CD14-positive monocyte (primary cell): ENCODE data around the gene PIGR. TPM values are rescaled to one million over a fixed set of nuclear protein-coding genes. Genes with fewer than 3 reads are reported as not detected.

Experiments
- DNase-seq, 3 donors: peaks; one replicate each; pipeline ENCODE4 v3.0.0-alpha.2; 2011 to 2022
- H2AFZ ChIP-seq: 2 replicates; pipeline ENCODE4 v1.6.0; 2012; ENCODE audit warnings: mild to moderate bottlenecking, low read depth, low read length, inconsistent platforms; ENCODE audit not compliant: insufficient read depth, poor library complexity, severe bottlenecking
- H3K27ac ChIP-seq, 2 donors: 1 replicate in 1 of 2; 2 replicates in 1 of 2; pipeline ENCODE4 v1.5.1; 2012 to 2013; ENCODE audit warnings: low read length in 2 of 2, control low read depth in 1 of 2, inconsistent platforms in 1 of 2, low read depth in 1 of 2, mild to moderate bottlenecking in 1 of 2
- H3K27me3 ChIP-seq, 2 donors: one replicate each; pipeline versions ENCODE4 v1.6.0 to v1.6.1; 2011 to 2013; ENCODE audit warnings: low read length in 2 of 2; ENCODE audit not compliant: control insufficient read depth in 2 of 2, insufficient read depth in 2 of 2
- H3K36me3 ChIP-seq, 2 donors: replicated peaks in 1 of 2; 1 replicate in 1 of 2; 2 replicates in 1 of 2; pipeline versions ENCODE4 v1.5.1 to v1.6.1; 2012 to 2013; ENCODE audit warnings: low read length in 2 of 2, control low read depth in 1 of 2, inconsistent platforms in 1 of 2, mild to moderate bottlenecking in 1 of 2; ENCODE audit not compliant: insufficient read depth in 2 of 2, control insufficient read depth in 1 of 2
- H3K4me1 ChIP-seq, 2 donors: 1 replicate in 1 of 2; 2 replicates in 1 of 2; pipeline versions ENCODE4 v1.5.1 to v1.6.1; 2012 to 2013; ENCODE audit warnings: low read length in 2 of 2, control low read depth in 1 of 2, inconsistent platforms in 1 of 2, mild to moderate bottlenecking in 1 of 2, moderate library complexity in 1 of 2; ENCODE audit not compliant: insufficient read depth in 2 of 2, control insufficient read depth in 1 of 2
- H3K4me2 ChIP-seq: replicated peaks from 2 replicates; pipeline ENCODE3; 2012; ENCODE audit warnings: low read length, moderate library complexity, mild to moderate bottlenecking; ENCODE audit not compliant: poor library complexity, severe bottlenecking; ENCODE audit errors: extremely low read depth
- H3K4me3 ChIP-seq, 3 experiments: fragments of 200-600 bp in 1 of 3; sonication (generic) in 1 of 3; replicated peaks in 1 of 3; 1 replicate in 2 of 3; 2 replicates in 1 of 3; pipeline ENCODE4 v1.5.1; 2011 to 2013; ENCODE audit warnings: low read length in 3 of 3, mild to moderate bottlenecking in 3 of 3, control low read depth in 2 of 3, low read depth in 2 of 3, inconsistent platforms in 1 of 3, moderate library complexity in 1 of 3
- H3K79me2 ChIP-seq: 2 replicates; pipeline ENCODE4 v1.6.0; 2012; ENCODE audit warnings: mild to moderate bottlenecking, control low read depth, inconsistent platforms, low read length, moderate library complexity; ENCODE audit not compliant: insufficient read depth
- H3K9ac ChIP-seq: 2 replicates; pipeline ENCODE4 v1.6.0; 2017; ENCODE audit warnings: low read length, mild to moderate bottlenecking; ENCODE audit not compliant: insufficient read depth, poor library complexity, severe bottlenecking
- H3K9me3 ChIP-seq, 2 donors: replicated peaks in 1 of 2; 1 replicate in 1 of 2; 2 replicates in 1 of 2; pipeline versions ENCODE4 v1.5.1 to v1.6.1; 2012 to 2013; ENCODE audit warnings: low read length in 2 of 2, control low read depth in 1 of 2; ENCODE audit not compliant: control insufficient read depth in 1 of 2, insufficient read depth in 1 of 2
- H4K20me1 ChIP-seq: 2 replicates; pipeline ENCODE4 v1.6.0; 2012; ENCODE audit warnings: mild to moderate bottlenecking, low read length, control low read depth, moderate library complexity; ENCODE audit not compliant: insufficient read depth
- H3K27ac Mint-ChIP-seq, 7 donors: one replicate each; pipeline ENCODE4 v1.8.0; 2020; ENCODE audit warnings: mild to moderate bottlenecking in 7 of 7, mixed read lengths in 7 of 7, moderate library complexity in 6 of 7, inconsistent platforms in 2 of 7
- H3K27me3 Mint-ChIP-seq, 3 donors: one replicate each; pipeline ENCODE4 v1.8.0; 2021 to 2022; ENCODE audit warnings: low read depth in 3 of 3, mild to moderate bottlenecking in 3 of 3, mixed read lengths in 3 of 3, moderate library complexity in 3 of 3, inconsistent platforms in 1 of 3
- H3K36me3 Mint-ChIP-seq, 2 donors: one replicate each; pipeline ENCODE4 v1.8.0; 2020; ENCODE audit warnings: mixed read lengths in 2 of 2, inconsistent platforms in 1 of 2, mild to moderate bottlenecking in 1 of 2
- H3K4me1 Mint-ChIP-seq: one replicate; pipeline ENCODE4 v1.8.0; 2020; ENCODE audit warnings: mild to moderate bottlenecking, mixed read lengths
- H3K4me3 Mint-ChIP-seq, 2 donors: one replicate each; pipeline ENCODE4 v1.8.0; 2020; ENCODE audit warnings: mild to moderate bottlenecking in 2 of 2, mixed read lengths in 2 of 2, moderate library complexity in 1 of 2
- H3K9me3 Mint-ChIP-seq, 7 donors: one replicate each; pipeline ENCODE4 v1.8.0; 2020 to 2022; ENCODE audit warnings: mixed read lengths in 7 of 7, mild to moderate bottlenecking in 6 of 7, moderate library complexity in 6 of 7, inconsistent platforms in 2 of 7
- CTCF ChIP-seq: fragments of 200-600 bp; IDR thresholded peaks from one replicate; pipeline ENCODE4 v1.8.0; 2022; ENCODE audit warnings: antibody characterized with exemption, mild to moderate bottlenecking
- WGBS: methylation state at CpG from one replicate; pipeline ENCODE4 v1.1.5; 2013; ENCODE audit warnings: missing lambda C conversion rate; ENCODE audit not compliant: insufficient coverage; 5-methylcytosine and 5-hydroxymethylcytosine counted together
- intact Hi-C, 2 donors: fragments of 100-400 bp; cut with micrococcal nuclease; formaldehyde crosslinking; loops; one replicate each; pipeline versions ENCODE4 v1.15.0 to v1.15.1; 2023
- polyA plus RNA-seq, 3 donors: library from polyadenylated mRNA; depleted of rRNA in 1 of 3; unstranded in 2 of 3; stranded (reverse) in 1 of 3; fragments of 300-500 nt in 2 of 3; fragments of >200 nt in 1 of 3; fragmentation: Illumina TruSeq in 2 of 3; gene quantifications; 1 replicate in 2 of 3; 2 replicates in 1 of 3; pipeline ENCODE4 v1.2.3, GENCODE V29; 2012 to 2021

Gene PIGR
- polyA plus RNA-seq, 3 donors, result 0.01 TPM; not detected in 2

GRCh38 chr1:206916000-206916709 lies 30.1 kb downstream of the PIGR start:
- H2AFZ ChIP-seq, result no peak overlapping the region
- H3K4me1 ChIP-seq, result peaks cover 6% of the 10 kb centered on the region in 2 donors
- Mint-ChIP-seq H3K4me1 (peaks cover 17% of the 10 kb centered on the region), H3K27ac (peak overlapping the region in 1 of 7 donors; percentile 11), H3K4me3 (no peak overlapping the region), H3K27me3 (peaks cover 7 to 22% (median 14%) of the 10 kb centered on the region in 3 donors), H3K36me3 (peaks cover 0 to 6% of the 10 kb centered on the region in 2 donors), H3K9me3 (peaks cover 0 to 2% (median 0%) of the 10 kb centered on the region in 7 donors)
- H3K36me3 ChIP-seq, result no peaks in the 10 kb centered on the region
- 94% methylated on average over 3 of the region's 8 CpGs for WGBS
- no peak overlapping the region for H3K4me3 ChIP-seq
- no peaks in the 10 kb centered on the region for H4K20me1 ChIP-seq
- no peaks in the 10 kb centered on the region for H3K9me3 ChIP-seq
- no peak overlapping the region for H3K4me2 ChIP-seq
- no peak overlapping the region for H3K9ac ChIP-seq
- no peaks in the 10 kb centered on the region for H3K79me2 ChIP-seq
- TF ChIP-seq CTCF, result no peak
- intact Hi-C loops, result loop anchor here (10.0 kb wide), 2 partner anchors 59 to 281 kb away; partner anchors contain the start of genes DYRK3 (in 2 of the 2) and FCAMR (in 1 of the 2)
- no peak for DNase-seq
- H3K27me3 ChIP-seq, result peaks cover 0 to 8% of the 10 kb centered on the region in 2 donors
- no peak overlapping the region for H3K27ac ChIP-seq

GRCh38 chr1:206915030-206915735 lies 31.1 kb downstream of the PIGR start:
- Mint-ChIP-seq H3K27ac (no peak overlapping the region), H3K4me3 (no peak overlapping the region), H3K36me3 (peaks cover 0 to 6% of the 10 kb centered on the region in 2 donors), H3K27me3 (peaks cover 15 to 30% (median 20%) of the 10 kb centered on the region in 3 donors), H3K9me3 (peaks cover 0 to 2% (median 0%) of the 10 kb centered on the region in 7 donors), H3K4me1 (peaks cover 17% of the 10 kb centered on the region)
- 95% methylated on average over 10 of the region's 15 CpGs for WGBS
- no peak for TF ChIP-seq CTCF
- Histone ChIP-seq H4K20me1 (no peaks in the 10 kb centered on the region), H3K27ac (no peak overlapping the region), H3K27me3 (peaks cover 8 to 17% of the 10 kb centered on the region in 2 donors), H3K4me2 (no peak overlapping the region), H2AFZ (no peak overlapping the region), H3K4me1 (no peaks in the 10 kb centered on the region), H3K9me3 (no peaks in the 10 kb centered on the region), H3K9ac (no peak overlapping the region), H3K79me2 (no peaks in the 10 kb centered on the region), H3K36me3 (no peaks in the 10 kb centered on the region), H3K4me3 (no peak overlapping the region)
- no peak for DNase-seq
- intact Hi-C loops, result loop anchor here (10.0 kb wide), 2 partner anchors 60 to 280 kb away; partner anchors contain the start of genes DYRK3 (in 2 of the 2) and FCAMR (in 1 of the 2)
